Nucleus accumbens (tissue), 56 donors: Measurements from ENCODE around the gene CFL2.
A peak's percentile ranks its signal among the peaks of the same experiment; 100 is the strongest.
"Not testable (repeated sequence)": the region's sequence is repeated elsewhere in the genome, so short reads cannot be mapped to it uniquely, and the experiment has no call there.

ENCODE experiments used
- DNase-seq, 56 donors: peaks; one replicate each; lab custom pipeline; 2025; lab: John Stamatoyannopoulos, UW

Gene CFL2

DNA sequence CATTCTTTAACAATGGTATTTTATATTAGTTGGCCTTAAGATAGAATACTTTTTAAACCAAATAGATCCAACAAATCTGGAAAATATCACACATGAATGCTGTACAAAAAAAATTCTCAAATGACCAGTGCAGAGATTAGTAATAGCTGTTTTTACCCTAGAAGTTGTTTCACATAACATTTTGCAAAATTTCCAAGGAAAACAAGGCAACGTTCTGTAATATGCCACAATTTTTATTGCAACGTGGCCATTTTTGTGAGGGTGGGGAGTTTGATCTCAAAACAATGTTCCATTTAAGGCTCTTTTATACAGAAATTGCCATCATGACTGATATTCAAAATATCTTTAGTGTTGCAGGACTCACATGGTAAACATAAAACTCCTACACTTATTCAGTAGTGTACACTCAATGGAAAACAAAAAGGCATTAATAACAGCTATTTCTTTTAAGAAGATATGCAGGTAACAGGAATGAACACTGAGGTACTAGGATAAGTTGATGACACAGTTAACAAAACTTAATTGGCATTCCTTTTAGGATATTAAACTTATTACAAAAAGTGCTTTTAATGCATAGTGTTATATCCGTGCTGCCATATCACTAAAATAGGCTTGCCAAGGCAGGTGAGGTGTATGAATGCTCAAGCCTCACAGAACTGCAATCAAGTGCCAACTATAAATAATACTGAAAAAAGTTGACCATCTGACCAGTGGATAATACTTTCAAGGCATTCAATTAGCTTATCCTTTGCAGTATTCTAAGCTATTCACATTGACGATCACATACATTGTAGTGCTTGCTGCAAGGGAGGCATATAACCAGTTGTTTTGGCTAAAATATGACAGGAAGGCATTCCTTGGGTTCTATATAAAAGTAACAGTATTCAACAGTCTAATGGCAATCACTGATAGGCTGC is 2.3 kb downstream of the CFL2 start:
- no peak for DNase-seq

DNA sequence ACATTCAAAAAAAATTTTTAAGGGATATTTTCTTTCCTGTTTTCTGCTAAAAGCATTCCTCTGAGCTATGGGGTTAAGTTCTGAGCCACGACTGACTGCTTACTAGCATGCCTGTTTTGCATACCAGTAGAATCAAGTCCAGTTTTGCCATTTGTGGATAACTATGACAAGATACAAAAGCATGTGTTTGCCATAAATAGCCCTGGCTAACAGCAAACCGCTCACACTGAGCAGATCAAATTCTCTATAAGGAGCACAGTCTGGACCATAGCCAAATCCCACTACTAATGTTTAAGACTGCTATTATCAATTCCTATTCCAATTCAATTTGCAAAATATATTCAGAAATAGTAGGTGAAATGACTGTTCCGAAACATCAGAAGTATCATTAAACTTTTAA is 3.2 kb downstream of the CFL2 start:
- DNase-seq: peak in 7 of 56 donors; percentile 5 to 34 (median 23)

DNA sequence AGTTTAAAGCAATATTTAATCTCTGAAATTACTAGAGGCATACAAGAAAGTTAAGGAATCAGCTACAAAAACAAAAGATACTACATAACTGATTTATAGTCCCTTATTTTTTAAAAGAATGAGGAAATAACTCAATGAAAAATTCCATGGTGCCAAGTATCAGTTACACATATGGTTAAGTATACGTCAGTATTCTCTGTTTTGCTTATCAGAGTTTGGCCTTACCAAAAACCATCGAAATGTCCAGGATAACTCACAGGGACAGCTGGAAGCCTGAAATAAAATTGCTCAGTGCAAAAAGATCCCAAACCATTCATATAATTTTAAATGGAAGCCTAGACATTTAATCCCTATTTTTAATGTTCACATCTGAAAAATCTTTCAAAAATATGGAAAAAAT is 3.6 kb downstream of the CFL2 start:
- DNase-seq: no peak

DNA sequence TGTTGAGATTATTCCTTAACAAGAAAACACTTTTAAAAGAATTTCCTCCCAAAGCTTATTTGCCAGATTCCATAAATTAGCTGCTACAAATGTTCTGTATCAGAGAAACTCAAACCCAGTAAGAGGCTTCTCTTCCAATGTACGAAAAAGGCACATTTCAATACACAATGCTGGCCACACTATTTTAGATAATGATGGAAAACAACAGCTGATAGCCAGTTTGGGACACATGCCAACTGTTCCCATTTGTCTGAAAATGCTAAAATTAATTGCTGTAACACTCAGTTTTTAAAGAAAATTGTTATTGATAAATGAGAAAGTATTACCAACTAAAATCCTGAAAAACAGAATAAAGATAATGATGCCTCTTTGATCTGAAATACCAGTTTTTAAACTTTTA is 4.4 kb downstream of the CFL2 start:
- DNase-seq: no peak

DNA sequence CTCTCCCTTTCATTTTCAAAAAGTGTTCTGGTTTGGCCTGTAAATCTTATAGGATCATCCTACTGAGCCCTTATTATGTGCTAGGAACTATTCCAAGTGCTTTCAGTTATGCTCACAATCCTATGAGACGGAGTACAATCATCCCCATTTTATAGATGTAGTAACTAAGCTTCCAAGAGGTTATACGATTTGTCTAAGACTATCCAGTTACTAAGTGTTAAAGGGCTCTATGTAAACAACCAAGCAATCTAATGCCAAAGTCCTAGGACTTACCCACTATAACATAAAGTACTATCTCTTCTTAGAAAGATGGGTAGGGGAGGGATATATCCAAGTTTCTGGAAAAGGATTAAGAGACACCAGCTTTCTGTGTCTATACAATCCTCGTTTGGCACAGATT is 6.7 kb downstream of the CFL2 start:
- DNase-seq: no peak

DNA sequence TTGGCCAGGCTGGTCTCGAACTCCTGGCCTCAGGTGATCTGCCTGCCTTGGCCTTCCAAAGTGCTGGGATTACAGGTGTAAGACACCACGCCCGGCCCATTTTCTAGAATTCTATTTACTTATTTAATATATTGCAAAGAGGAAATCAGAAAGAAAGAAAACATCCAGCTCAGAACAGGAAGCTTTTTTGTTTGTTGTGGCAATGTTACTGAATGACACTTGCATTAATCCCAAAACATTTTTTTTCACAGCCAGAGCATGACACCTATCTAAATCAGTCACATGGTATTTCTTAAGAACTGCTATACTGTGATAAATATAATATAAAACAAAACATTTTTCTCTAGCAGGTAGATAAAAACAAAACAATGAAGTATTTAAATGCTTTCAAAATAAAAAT is 12.6 kb downstream of the CFL2 start:
- no peak for DNase-seq

DNA sequence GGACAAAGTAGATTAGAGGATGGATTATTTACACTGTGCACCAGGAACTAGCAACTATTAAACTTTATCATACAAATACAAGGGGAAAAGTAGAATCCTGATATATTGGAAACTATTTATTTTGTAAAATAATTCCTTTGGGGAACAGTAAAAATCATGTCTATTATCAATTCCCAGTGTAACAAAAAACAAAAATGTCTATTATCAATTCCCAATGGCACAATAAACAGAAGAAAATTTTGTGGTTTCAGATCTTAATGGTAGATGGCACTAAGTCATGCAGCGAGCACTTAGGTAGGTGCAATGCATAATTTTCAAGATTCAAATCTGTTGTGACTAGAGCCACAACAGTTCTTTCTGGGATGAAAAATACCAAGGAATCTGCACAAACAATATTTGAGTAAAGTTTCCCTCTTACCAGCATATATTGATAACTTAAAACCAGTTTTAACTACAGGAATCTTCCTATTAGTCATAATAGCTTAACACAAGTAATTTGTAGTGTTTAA is 13.7 kb downstream of the CFL2 start:
- DNase-seq: no peak

DNA sequence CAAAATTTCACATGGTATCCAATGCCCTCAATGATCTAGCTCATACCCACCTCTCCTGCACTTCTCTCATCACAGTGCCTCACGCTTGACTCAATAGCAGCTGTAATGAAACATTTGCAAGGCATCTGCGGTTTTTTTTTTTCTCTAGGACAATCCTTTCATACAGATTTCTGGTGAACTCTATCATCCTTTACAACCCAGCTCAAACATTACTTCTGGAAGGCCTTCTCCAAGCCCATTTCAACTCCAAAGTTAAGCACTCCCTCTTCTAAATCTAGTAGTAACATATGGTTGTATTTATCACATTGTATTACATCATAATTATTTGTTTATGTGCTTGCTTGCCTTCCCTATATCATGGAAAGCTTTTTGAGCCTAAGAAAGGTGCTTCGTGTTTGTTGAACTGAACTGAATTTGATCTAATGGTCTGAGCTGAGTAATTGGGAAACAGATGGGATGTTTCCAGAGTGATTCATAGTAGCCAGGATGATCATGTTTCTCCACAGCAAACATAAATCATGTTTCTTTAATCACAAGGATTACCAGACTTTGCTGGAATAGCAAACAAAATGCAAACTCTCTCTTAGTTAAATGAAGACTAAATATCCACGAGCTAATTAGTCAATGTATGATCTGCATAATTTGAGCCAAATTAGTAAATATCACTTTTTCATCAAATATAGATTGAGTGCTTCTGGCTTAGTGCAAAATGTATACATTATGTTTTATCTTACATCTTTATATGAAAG is 14.3 kb downstream of the CFL2 start:
- DNase-seq: no peak

DNA sequence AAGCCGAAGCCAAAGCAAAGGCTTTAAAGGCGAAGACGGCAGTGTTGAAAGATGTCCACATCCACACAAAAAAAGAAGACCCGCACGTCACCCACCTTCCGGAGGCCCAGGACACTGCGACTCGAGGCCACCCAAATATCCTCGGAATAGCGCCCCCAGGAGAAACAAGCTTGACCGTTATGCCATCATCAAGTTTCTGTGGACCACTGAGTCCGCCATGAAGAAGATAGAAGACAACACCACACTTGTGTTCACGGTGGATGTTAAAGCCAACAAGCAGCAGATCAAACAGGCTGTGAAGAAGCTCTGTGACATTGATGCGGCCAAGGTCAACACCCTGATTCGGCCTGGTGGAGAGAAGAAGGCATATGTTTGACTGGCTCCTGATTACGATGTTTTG is 20.2 kb downstream of the CFL2 start:
- not testable (repeated sequence) for DNase-seq

DNA sequence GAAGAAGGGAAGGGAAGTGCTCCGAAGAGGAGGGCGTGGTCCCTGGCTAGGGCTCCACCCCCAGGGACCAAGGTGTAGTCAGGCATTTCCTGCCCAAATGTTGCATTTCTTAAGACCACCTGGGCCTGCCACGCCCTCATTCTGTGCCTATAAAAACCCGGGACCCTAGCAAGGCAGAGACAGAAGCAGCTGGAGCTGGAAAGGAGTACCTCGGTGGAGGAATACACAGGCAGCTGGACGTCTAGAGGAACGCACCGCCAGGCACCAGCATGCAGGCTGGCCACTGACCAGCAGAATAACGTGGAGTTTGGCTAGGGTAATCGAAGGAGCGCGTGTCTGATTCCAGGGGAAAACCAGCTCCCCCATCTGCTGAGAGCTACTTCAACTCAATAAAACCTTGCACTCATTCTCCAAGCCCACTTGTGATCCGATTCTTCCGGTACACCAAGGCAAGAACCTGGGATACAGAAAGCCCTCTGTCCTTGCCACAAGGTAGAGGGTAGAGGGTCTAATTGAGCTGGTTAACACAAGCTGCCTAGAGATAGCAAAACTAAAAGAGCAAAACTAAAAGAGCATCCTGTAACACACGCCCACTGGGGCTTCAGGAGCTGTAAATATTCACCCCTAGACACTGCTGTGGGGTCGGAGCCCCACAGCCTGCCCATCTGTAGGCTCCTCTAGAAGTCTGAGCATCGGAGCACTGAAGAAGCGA is 21.0 kb downstream of the CFL2 start:
- peak in 5 of 56 donors; percentile 3 to 34 (median 19) for DNase-seq

DNA sequence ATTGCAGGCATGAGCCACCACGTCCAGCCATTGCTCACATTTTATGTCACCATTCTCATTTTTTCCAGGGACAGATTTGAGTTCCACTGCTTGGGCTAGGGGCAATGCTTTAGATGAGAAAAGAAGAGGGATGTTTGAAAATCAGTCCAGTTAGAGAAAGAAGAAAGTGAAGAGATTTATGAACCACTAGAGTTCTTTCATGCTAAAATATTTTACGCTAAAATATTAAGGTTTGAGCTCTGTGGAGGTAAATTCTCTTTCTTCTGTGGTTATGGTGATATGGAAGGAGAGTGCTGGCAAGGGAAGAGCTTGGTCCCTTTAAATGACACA is 21.5 kb downstream of the CFL2 start:
- no peak for DNase-seq

DNA sequence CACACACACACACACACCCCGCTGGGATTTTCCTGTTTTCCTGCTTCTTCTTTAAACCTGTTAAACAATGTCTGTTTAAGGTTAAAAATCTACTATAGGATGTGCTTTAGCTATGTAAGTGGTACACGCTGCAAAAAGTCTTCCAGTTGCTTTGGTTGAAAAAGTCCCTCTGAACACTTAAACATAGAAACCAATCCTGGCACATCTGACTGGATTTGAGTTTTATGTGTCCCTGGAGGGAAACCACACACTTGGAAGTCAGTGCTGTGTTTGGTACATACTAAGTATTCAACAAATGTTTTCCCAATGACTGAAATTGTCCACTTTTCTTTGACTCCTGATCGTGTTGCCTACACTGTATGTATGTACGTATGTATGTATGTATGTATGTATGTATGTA is 22.0 kb downstream of the CFL2 start:
- DNase-seq: no peak

DNA sequence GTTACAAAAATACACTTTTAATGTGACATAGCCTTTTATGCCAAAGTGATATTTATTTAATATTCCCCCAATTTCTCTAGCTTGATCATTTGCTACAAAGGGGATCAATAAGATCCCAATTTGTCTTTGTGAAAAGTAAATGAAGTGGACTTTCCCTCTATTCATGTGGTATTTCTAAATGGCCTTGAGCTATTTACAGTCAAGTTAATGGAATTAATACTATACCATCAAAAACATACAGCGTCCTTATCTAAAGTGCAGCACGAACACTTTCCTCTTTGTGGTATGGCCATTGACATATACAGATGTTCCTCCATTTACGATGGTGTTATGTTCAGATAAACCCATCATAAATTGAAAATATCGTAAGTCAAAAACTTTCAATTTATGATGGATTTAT is 23.2 kb downstream of the CFL2 start:
- no peak for DNase-seq

DNA sequence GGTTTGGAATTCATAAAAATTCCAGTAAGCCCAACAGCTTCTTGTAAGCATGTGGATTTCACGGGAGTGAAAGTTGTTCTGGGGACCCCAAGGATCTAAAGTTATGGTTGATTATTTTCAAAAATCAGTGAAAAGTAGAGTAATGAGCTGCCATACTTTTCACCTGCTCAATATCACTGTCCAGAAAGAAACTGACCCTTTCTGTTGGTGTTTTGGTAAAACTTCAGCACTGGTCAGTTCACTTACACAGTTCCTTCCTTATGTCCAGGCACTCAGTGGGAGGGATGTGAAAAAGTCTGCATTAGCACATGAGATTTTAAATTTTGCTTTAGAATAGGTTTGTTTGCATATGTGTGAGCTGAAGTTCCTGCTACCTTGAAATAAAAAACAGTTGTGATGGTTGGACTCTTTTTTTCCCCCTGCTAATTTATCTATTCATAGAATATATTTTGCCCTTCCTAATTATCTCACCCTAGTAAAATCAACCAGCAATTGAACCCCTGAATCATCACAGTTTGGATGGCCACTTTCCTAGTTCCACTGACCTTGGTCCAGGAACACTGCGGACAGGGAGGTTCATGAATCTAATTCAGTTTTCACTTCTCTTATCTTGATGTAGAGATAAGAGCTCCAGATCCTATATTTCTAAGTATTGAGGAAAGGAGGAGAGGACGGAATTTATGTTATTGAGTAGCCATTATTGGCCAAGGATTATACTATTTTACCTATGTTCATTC is 25.8 kb downstream of the CFL2 start:
- DNase-seq: no peak

DNA sequence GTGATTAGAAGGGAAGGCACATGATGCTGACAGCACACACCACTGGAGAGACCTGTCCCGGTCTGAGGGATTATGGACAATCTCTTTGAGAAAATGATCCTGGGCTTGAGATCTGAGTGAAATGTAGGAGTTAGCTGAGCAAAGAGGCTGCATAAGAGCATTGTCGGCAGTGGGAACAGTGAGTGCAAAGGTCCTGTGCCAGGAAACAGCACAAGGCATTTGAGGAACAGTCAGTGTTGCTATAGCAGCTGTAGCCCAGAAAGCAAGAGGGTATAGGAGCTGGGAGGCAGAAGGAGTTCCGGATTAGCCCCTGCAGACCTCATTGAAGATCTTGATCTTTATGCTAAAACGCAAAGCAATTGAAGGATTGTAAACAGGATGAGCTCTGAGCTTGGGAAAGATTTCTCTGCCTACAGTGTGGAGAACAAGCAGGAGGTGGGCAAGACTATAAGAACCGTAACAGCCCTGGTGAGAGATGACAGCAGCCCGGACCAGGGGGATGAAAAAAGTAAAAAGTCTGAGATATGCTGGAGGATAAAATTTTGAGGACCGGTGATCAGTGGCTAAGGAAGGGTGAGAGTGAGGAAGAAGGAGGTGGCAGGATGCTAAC is 28.5 kb downstream of the CFL2 start:
- no peak for DNase-seq

DNA sequence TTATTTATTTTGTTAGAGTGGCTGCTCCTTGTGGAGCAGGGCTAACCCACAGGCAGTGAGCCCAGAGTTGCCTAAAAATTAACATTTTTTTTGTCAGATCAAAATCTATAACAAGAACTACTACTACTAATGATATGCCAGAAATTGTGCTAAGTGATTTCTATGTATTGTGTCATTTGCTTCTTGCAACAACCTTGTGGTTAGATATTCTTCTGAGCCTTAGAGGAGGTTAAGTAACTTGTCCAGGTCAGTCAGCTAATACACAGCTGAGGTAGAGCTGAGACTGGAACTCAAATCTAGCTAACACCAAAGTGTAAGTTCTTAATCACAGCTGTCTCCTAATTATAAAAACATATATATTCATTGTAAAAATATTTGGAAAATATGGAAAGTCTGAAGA is 29.8 kb downstream of the CFL2 start:
- DNase-seq: no peak

DNA sequence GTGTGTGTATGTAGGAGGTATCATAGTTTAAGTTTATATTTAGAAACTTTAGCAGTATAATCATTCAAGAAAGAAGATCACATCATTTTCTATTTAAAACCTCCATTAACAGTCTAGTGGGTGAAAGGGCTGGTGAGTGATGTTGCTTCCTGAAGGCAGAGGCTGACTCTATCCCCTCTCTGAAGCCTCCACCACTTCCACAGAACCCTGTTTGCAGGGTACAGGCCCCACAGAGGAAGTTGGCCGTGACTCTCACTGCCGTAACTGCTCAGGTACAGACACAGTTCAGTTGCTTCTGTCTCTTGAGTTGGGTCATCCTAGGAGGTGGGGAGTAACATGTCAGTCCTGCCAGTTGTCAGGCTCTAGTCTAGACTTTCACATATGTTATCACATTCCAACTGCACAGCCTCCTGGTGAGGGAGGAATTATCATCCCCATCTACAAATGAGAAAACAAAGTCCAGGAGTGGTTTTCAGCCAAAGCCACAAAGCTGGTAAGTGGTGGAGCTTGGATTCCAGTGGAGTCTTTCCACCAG is 31.5 kb downstream of the CFL2 start:
- no peak for DNase-seq

DNA sequence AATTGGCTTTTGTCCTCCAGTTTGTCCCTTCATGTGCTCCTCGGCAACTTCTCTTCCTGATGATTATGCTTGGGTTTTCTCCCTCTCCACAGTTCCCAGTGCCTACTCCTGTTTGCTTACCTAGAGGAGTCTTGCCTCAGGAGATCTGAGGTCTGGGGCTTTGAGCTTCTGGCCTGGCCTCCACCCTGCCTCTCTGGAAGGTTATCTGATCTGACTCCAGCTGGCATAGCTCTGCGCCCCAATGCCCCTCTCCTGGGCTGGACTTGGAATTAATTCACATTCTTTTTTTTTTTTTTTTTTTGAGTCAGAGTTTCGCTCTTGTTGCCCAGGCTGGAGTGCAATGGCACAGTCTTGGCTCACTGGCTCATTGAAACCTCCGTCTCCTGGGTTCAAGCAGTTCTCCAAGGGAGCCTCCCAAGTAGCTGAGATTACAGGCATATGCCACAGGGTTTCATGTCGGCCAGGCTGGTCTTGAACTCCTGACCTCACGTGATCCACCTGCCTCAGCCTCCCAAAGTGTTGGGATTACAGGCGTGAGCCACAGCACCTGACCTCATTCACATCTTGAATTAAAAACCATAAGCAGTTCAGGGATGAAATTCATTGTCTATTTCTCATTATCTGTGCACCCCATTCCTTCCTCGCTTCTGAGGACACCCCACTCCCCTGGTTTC is 33.5 kb downstream of the CFL2 start:
- DNase-seq: no peak

DNA sequence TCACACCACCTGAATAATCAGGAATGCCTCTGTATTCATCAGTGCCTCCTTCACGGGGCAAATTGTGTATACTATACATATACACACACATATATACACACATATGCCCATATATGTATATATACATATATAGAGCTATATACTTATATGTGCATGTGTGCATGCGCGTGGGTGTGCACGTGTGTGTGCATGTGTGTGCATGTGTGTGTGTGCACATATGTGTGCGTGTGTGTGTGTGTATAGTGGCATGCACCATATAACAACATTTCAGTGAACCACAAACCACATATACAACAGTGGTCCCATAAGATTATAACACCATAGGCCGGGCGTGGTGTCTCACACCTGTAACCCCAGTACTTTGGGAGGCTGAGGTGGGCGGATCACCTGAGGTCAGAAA is 35.7 kb downstream of the CFL2 start:
- DNase-seq: peak in 1 of 56 donors; percentile 11
